ENCODE results near the gene IFNGR2. TPM values are rescaled to one million over a fixed set of nuclear protein-coding genes. Genes with fewer than 3 reads are reported as not detected.
A peak's percentile ranks its signal among the peaks of the same experiment; 100 is the strongest.

The IFNGR2 gene
- total RNA-seq, 1 donor from 2014 or later, result 63.0 TPM

GRCh38 chr21:33367309-33367973 is 35.8 kb upstream of the IFNGR2 start:
- H3K9me3 Mint-ChIP-seq (ENCODE audit: low read depth), result peaks cover 14% of the 10 kb centered on the region
- no peak for TF ChIP-seq CTCF (IDR thresholded peaks at IDR 0.05; ENCODE audit: unreplicated experiment)
- H3K27ac Mint-ChIP-seq, result peak overlapping the region; percentile 23
- H3K4me3 Mint-ChIP-seq (ENCODE audit: low read depth), result no peak overlapping the region
- no peaks in the 10 kb centered on the region for H3K27me3 Mint-ChIP-seq
- H3K36me3 Mint-ChIP-seq (ENCODE audit: insufficient read depth), result peaks cover 3% of the 10 kb centered on the region
- no peaks in the 10 kb centered on the region for H3K4me1 Mint-ChIP-seq (ENCODE audit: low read depth)
- no peak for DNase-seq (ENCODE audit: low spot score, unreplicated experiment)

GRCh38 chr21:33368124-33368523 is 35.1 kb upstream of the IFNGR2 start:
- Mint-ChIP-seq H3K27me3 (no peaks in the 10 kb centered on the region), H3K4me1 (ENCODE audit: low read depth) (no peaks in the 10 kb centered on the region), H3K36me3 (ENCODE audit: insufficient read depth) (peaks cover 3% of the 10 kb centered on the region), H3K4me3 (ENCODE audit: low read depth) (no peak overlapping the region), H3K27ac (no peak overlapping the region), H3K9me3 (ENCODE audit: low read depth) (peaks cover 14% of the 10 kb centered on the region)
- DNase-seq (ENCODE audit: low spot score, unreplicated experiment), result no peak
- TF ChIP-seq CTCF (IDR thresholded peaks at IDR 0.05; ENCODE audit: unreplicated experiment), result no peak

- no peak for DNase-seq (ENCODE audit: low spot score, unreplicated experiment)
- H3K27ac Mint-ChIP-seq, result no peak overlapping the region
- H3K4me3 Mint-ChIP-seq (ENCODE audit: low read depth), result no peak overlapping the region
- H3K9me3 Mint-ChIP-seq (ENCODE audit: low read depth), result peaks cover 14% of the 10 kb centered on the region
- peaks cover 3% of the 10 kb centered on the region for H3K36me3 Mint-ChIP-seq (ENCODE audit: insufficient read depth)
- TF ChIP-seq CTCF (IDR thresholded peaks at IDR 0.05; ENCODE audit: unreplicated experiment), result no peak
- no peaks in the 10 kb centered on the region for H3K4me1 Mint-ChIP-seq (ENCODE audit: low read depth)
- no peaks in the 10 kb centered on the region for H3K27me3 Mint-ChIP-seq
Observed at GRCh38 chr21:33368576-33368975, 34.6 kb upstream of the IFNGR2 start.

GRCh38 chr21:33369586-33369985 is 33.6 kb upstream of the IFNGR2 start:
- no peaks in the 10 kb centered on the region for H3K4me1 Mint-ChIP-seq (ENCODE audit: low read depth)
- no peak overlapping the region for H3K27ac Mint-ChIP-seq
- H3K9me3 Mint-ChIP-seq (ENCODE audit: low read depth), result peaks cover 14% of the 10 kb centered on the region
- no peak overlapping the region for H3K4me3 Mint-ChIP-seq (ENCODE audit: low read depth)
- H3K27me3 Mint-ChIP-seq, result no peaks in the 10 kb centered on the region
- no peak for TF ChIP-seq CTCF (IDR thresholded peaks at IDR 0.05; ENCODE audit: unreplicated experiment)
- DNase-seq (ENCODE audit: low spot score, unreplicated experiment), result no peak
- H3K36me3 Mint-ChIP-seq (ENCODE audit: insufficient read depth), result peaks cover 3% of the 10 kb centered on the region

GRCh38 chr21:33370305-33370704 is 32.9 kb upstream of the IFNGR2 start:
- Mint-ChIP-seq H3K4me1 (ENCODE audit: low read depth) (no peaks in the 10 kb centered on the region), H3K4me3 (ENCODE audit: low read depth) (no peak overlapping the region), H3K27me3 (no peaks in the 10 kb centered on the region), H3K9me3 (ENCODE audit: low read depth) (peaks cover 14% of the 10 kb centered on the region), H3K27ac (no peak overlapping the region), H3K36me3 (ENCODE audit: insufficient read depth) (peaks cover 3% of the 10 kb centered on the region)
- no peak for DNase-seq (ENCODE audit: low spot score, unreplicated experiment)
- TF ChIP-seq CTCF (IDR thresholded peaks at IDR 0.05; ENCODE audit: unreplicated experiment), result no peak
